H1 (cell line): ENCODE measurements around the gene KRTAP5-6. TPM values are rescaled to one million over a fixed set of nuclear protein-coding genes. Genes with fewer than 3 reads are reported as not detected.

ENCODE experiments used
- CTCF ChIA-PET: fragments of 300-600 bp; sonication (Branson Sonifier 250); formaldehyde crosslinking; loops from one replicate; lab custom pipeline; 2021; ENCODE audit not compliant: partially characterized antibody; lab: Charles Lee
- POLR2A ChIA-PET: fragments of 300-600 bp; sonication (Branson Sonifier 250); formaldehyde crosslinking; loops from one replicate; lab custom pipeline; 2021; ENCODE audit warnings: inconsistent platforms; ENCODE audit not compliant: partially characterized antibody; lab: Charles Lee
- DNase-seq, 2 experiments: peaks; one replicate each; pipeline versions ENCODE4 v3.0.0 to v3.0.0-alpha.2; 2010 to 2022; ENCODE audit warnings: low spot score in 2 of 2, low read depth in 1 of 2, mixed read lengths in 1 of 2
- FAIRE-seq: peaks from 2 replicates; lab custom pipeline; 2011; peaks lifted over from hg19 to GRCh38; lab: Jason Lieb, UNC
- H2AFZ ChIP-seq: 2 replicates; pipeline ENCODE4 v1.8.1; 2012; ENCODE audit warnings: low read length, inconsistent platforms
- H2AK5ac ChIP-seq: 2 replicates; pipeline ENCODE4 v1.6.1; 2013; ENCODE audit warnings: low read depth, low read length
- H2BK120ac ChIP-seq: replicated peaks from 2 replicates; pipeline ENCODE3; 2013; ENCODE audit warnings: low read depth, low read length, inconsistent platforms
- H2BK12ac ChIP-seq: 2 replicates; pipeline ENCODE4 v1.6.1; 2013; ENCODE audit warnings: low read depth, low read length
- H2BK15ac ChIP-seq: 2 replicates; pipeline ENCODE4 v1.6.1; 2013; ENCODE audit warnings: low read length
- H2BK20ac ChIP-seq: 2 replicates; pipeline ENCODE4 v1.6.1; 2013; ENCODE audit warnings: low read length
- H2BK5ac ChIP-seq: 2 replicates; pipeline ENCODE4 v1.6.1; 2013; ENCODE audit warnings: low read depth, low read length
- H3K14ac ChIP-seq: 2 replicates; pipeline ENCODE4 v1.6.1; 2013; ENCODE audit warnings: inconsistent platforms; ENCODE audit not compliant: insufficient read length
- H3K18ac ChIP-seq: 2 replicates; pipeline ENCODE4 v1.6.1; 2013; ENCODE audit warnings: low read length; ENCODE audit errors: extremely low read depth
- H3K23ac ChIP-seq: 2 replicates; pipeline ENCODE4 v1.6.1; 2013; ENCODE audit warnings: inconsistent platforms; ENCODE audit not compliant: insufficient read length
- H3K23me2 ChIP-seq: 2 replicates; pipeline ENCODE4 v1.6.1; 2013; ENCODE audit warnings: low read depth, low read length
- H3K27ac ChIP-seq: 2 replicates; pipeline ENCODE4 v1.6.1; 2011; ENCODE audit warnings: low read depth, low read length, inconsistent platforms
- H3K27me3 ChIP-seq, 4 experiments: replicated peaks in 1 of 4; 1 replicate in 1 of 4; 2 replicates in 3 of 4; pipeline versions ENCODE4 v1.6.1 to v1.8.1; 2011 to 2013; ENCODE audit warnings: low read length in 3 of 4, mild to moderate bottlenecking in 3 of 4, inconsistent platforms in 2 of 4, mixed read lengths in 2 of 4, moderate library complexity in 1 of 4; ENCODE audit not compliant: control insufficient read depth in 3 of 4, insufficient read depth in 3 of 4; ENCODE audit errors: extremely low read depth in 1 of 4
- H3K36me3 ChIP-seq, 4 experiments: 2 replicates each; pipeline versions ENCODE4 v1.6.1 to v1.8.1; 2011 to 2013; ENCODE audit warnings: mild to moderate bottlenecking in 4 of 4, low read length in 3 of 4, moderate library complexity in 2 of 4, control low read depth in 1 of 4, inconsistent platforms in 1 of 4; ENCODE audit not compliant: insufficient read depth in 4 of 4, control insufficient read depth in 2 of 4
- H3K4ac ChIP-seq: replicated peaks from 2 replicates; pipeline ENCODE3; 2013; ENCODE audit warnings: low read length, low read depth, mixed read lengths, inconsistent platforms; ENCODE audit not compliant: insufficient read length
- H3K4me1 ChIP-seq, 4 experiments: replicated peaks in 1 of 4; 1 replicate in 1 of 4; 2 replicates in 3 of 4; pipeline versions ENCODE4 v1.6.1 to v1.8.1; 2011 to 2013; ENCODE audit warnings: low read length in 3 of 4, inconsistent platforms in 2 of 4, mixed read lengths in 1 of 4; ENCODE audit not compliant: insufficient read depth in 4 of 4, control insufficient read depth in 3 of 4
- H3K4me2 ChIP-seq, 2 experiments: 2 replicates each; pipeline versions ENCODE4 v1.6.1 to v1.8.1; 2011 to 2013; ENCODE audit warnings: low read depth in 2 of 2, low read length in 2 of 2, control low read depth in 1 of 2, inconsistent platforms in 1 of 2, mild to moderate bottlenecking in 1 of 2; ENCODE audit not compliant: insufficient read depth in 1 of 2
- H3K4me3 ChIP-seq, 4 experiments: fragments of 200-600, 300-600 bp in 1 of 4; sonication (generic), shearing (Covaris generic), sonication (Bioruptor Twin) in 1 of 4; 2 replicates each; pipeline versions ENCODE4 v1.5.1 to v1.8.1; 2011 to 2016; ENCODE audit warnings: low read length in 4 of 4, low read depth in 3 of 4, control low read depth in 2 of 4, inconsistent platforms in 2 of 4, mild to moderate bottlenecking in 2 of 4, mixed read lengths in 1 of 4, moderate library complexity in 1 of 4; ENCODE audit not compliant: insufficient read depth in 2 of 4; ENCODE audit errors: extremely low read depth in 1 of 4
- H3K56ac ChIP-seq: replicated peaks from 2 replicates; pipeline ENCODE3; 2013; ENCODE audit warnings: low read depth, mild to moderate bottlenecking, mixed read lengths, low read length, inconsistent platforms; ENCODE audit not compliant: insufficient read length
- H3K79me1 ChIP-seq: 2 replicates; pipeline ENCODE4 v1.6.1; 2013; ENCODE audit warnings: low read depth, low read length, control low read depth
- H3K79me2 ChIP-seq, 2 experiments: 2 replicates each; pipeline versions ENCODE4 v1.6.1 to v1.8.1; 2012 to 2013; ENCODE audit warnings: low read length in 2 of 2, mild to moderate bottlenecking in 2 of 2, inconsistent platforms in 1 of 2; ENCODE audit not compliant: insufficient read depth in 2 of 2, control insufficient read depth in 1 of 2
- H3K9ac ChIP-seq, 4 experiments: replicated peaks in 1 of 4; 1 replicate in 1 of 4; 2 replicates in 3 of 4; pipeline versions ENCODE4 v1.6.1 to v1.8.1; 2011 to 2013; ENCODE audit warnings: low read depth in 3 of 4, low read length in 3 of 4, control low read depth in 2 of 4, mild to moderate bottlenecking in 2 of 4, moderate library complexity in 2 of 4, inconsistent platforms in 1 of 4; ENCODE audit errors: extremely low read depth in 1 of 4
- H3K9me3 ChIP-seq, 2 experiments: 2 replicates each; pipeline versions ENCODE4 v1.6.1 to v1.8.1; 2012 to 2013; ENCODE audit warnings: mild to moderate bottlenecking in 2 of 2, moderate library complexity in 2 of 2, control low read depth in 1 of 2, inconsistent platforms in 1 of 2, low read depth in 1 of 2, low read length in 1 of 2, mixed read lengths in 1 of 2; ENCODE audit not compliant: insufficient read depth in 2 of 2
- H4K20me1 ChIP-seq, 2 experiments: replicated peaks in 1 of 2; 2 replicates each; pipeline versions ENCODE3 to v1.8.1; 2011 to 2013; ENCODE audit warnings: inconsistent platforms in 2 of 2, low read length in 2 of 2, mild to moderate bottlenecking in 1 of 2; ENCODE audit not compliant: insufficient read depth in 2 of 2, control insufficient read depth in 1 of 2
- H4K5ac ChIP-seq: 2 replicates; pipeline ENCODE4 v1.6.1; 2013; ENCODE audit warnings: low read length, low read depth, mixed read lengths, inconsistent platforms; ENCODE audit not compliant: insufficient read length
- H4K8ac ChIP-seq: 2 replicates; pipeline ENCODE4 v1.8.0; 2013; ENCODE audit warnings: mild to moderate bottlenecking, moderate library complexity, low read length, inconsistent platforms; ENCODE audit not compliant: insufficient read depth; ENCODE audit errors: extremely low read depth
- H4K91ac ChIP-seq: replicated peaks from 2 replicates; pipeline ENCODE3; 2013; ENCODE audit warnings: low read length, mixed read lengths, inconsistent platforms; ENCODE audit not compliant: insufficient read length
- CHD2 ChIP-seq: IDR thresholded peaks from 2 replicates; pipeline ENCODE4 v1.6.1; 2012; ENCODE audit warnings: low read length, improper control_type of control experiment
- CREB1 ChIP-seq: IDR thresholded peaks from 2 replicates; pipeline ENCODE4 v1.6.1; 2012; ENCODE audit warnings: inconsistent platforms
- GTF2F1 ChIP-seq: IDR thresholded peaks from 2 replicates; pipeline ENCODE4 v1.6.1; 2012; ENCODE audit warnings: low read depth, low read length, improper control_type of control experiment, borderline replicate concordance
- HDAC2 ChIP-seq, 2 experiments: fragments of 300-600 bp in 1 of 2; sonication (generic) in 1 of 2; IDR thresholded peaks; 2 replicates each; pipeline ENCODE4 v1.6.1; 2011 to 2012; ENCODE audit warnings: low read depth in 2 of 2, low read length in 2 of 2, mild to moderate bottlenecking in 2 of 2, moderate library complexity in 2 of 2, borderline replicate concordance in 1 of 2, inconsistent platforms in 1 of 2
- JUN ChIP-seq: IDR thresholded peaks from 2 replicates; pipeline ENCODE4 v1.6.1; 2011; ENCODE audit warnings: low read depth, mild to moderate bottlenecking, improper control_type of control experiment, low read length
- SUZ12 ChIP-seq: fragments of 200-600 bp; sonication (generic); IDR thresholded peaks from 2 replicates; pipeline ENCODE4 v1.6.1; 2012; ENCODE audit warnings: mild to moderate bottlenecking, inconsistent platforms, low read length, moderate library complexity, mixed read lengths
- TBP ChIP-seq: IDR thresholded peaks from 2 replicates; pipeline ENCODE4 v1.6.1; 2011; ENCODE audit warnings: low read depth, low read length, improper control_type of control experiment
- ZNF274 ChIP-seq: IDR thresholded peaks from 2 replicates; pipeline ENCODE4 v1.7.0; 2012; ENCODE audit warnings: low read length, borderline replicate concordance; ENCODE audit errors: extremely low read depth
- WGBS, 2 experiments: shearing (Covaris generic) in 1 of 2; methylation state at CpG; one replicate each; pipeline versions ENCODE4 v1.1.6 to v1.1.7; 2013 to 2015; ENCODE audit warnings: low lambda C conversion rate in 2 of 2, mixed read lengths in 2 of 2, inconsistent platforms in 1 of 2, low coverage in 1 of 2, missing lambda C conversion rate in 1 of 2; ENCODE audit not compliant: insufficient replicate concordance in 2 of 2, insufficient coverage in 1 of 2, insufficient read length in 1 of 2; ENCODE audit errors: extremely low coverage in 1 of 2, missing lambda C conversion rate in 1 of 2; 5-methylcytosine and 5-hydroxymethylcytosine counted together
- polyA plus RNA-seq, 7 experiments: library from polyadenylated mRNA; depleted of rRNA in 3 of 7; stranded (reverse) in 5 of 7; unstranded in 2 of 7; fragments of >200 nt in 5 of 7; fragments of 200-250 nt in 2 of 7; gene quantifications; 1 replicate in 5 of 7; 2 replicates in 1 of 7; 4 replicates in 1 of 7; pipeline versions ENCODE4 v1.2.1 to v1.2.3, GENCODE V29; 2011 to 2013; ENCODE audit warnings: missing spikeins in 2 of 7, mixed read lengths in 2 of 7
- total RNA-seq: library from RNA; stranded (reverse); fragmentation: NEBNext Ultra II Directional; extraction: Animal tissue kit (Norgen Biotek cat#: 25700); gene quantifications from 2 replicates; pipeline ENCODE4 v1.2.1, GENCODE V29; 2021

Gene KRTAP5-6
- total and polyA plus RNA-seq, 2 of the 8 experiments (the other 6 are each of a cell fraction or from before 2014, with no cell fraction given), result not detected

GRCh38 chr11:1671658-1672057 is 25.3 kb upstream of the KRTAP5-6 start:
- Histone ChIP-seq H3K4me2 (no peak overlapping the region), H3K4me1 (no peaks in the 10 kb centered on the region; a peak in 1 of 7 replicates), H3K23ac (no peak overlapping the region), H3K4ac (no peak overlapping the region), H2BK12ac (no peak overlapping the region), H2BK5ac (no peak overlapping the region), H4K91ac (no peak overlapping the region), H3K56ac (no peak overlapping the region), H2AK5ac (no peak overlapping the region), H3K4me3 (no peak overlapping the region), H3K23me2 (peaks cover 6% of the 10 kb centered on the region; the same call in 1 of the 2 replicates), H2BK120ac (no peak overlapping the region), H2BK20ac (no peak overlapping the region), H2BK15ac (no peak overlapping the region), H3K9me3 (no peaks in the 10 kb centered on the region), H3K18ac (no peak overlapping the region), H3K14ac (no peak overlapping the region), H4K5ac (no peak overlapping the region), H3K27ac (no peak overlapping the region), H3K9ac (no peak overlapping the region), H3K36me3 (no peaks in the 10 kb centered on the region), H3K27me3 (peaks cover 0 to 4% (median 0%) of the 10 kb centered on the region in 4 experiments; a peak in 3 of 7 replicates), H2AFZ (no peak overlapping the region), H4K8ac (no peak overlapping the region), H3K79me1 (no peaks in the 10 kb centered on the region), H3K79me2 (no peaks in the 10 kb centered on the region), H4K20me1 (peaks cover 0 to 2% of the 10 kb centered on the region in 2 experiments)
- ChIA-PET CTCF (interaction anchor here (1.0 to 4.5 kb wide), 3 partner anchors 11 to 21 kb away, joined by 4 to 15 read pairs (median 6); no protein-coding TSS in a partner anchor), POLR2A (no interaction called here)
- no peak for DNase-seq
- no peak for TF ChIP-seq TBP
- TF ChIP-seq SUZ12, result no peak
- no peak for TF ChIP-seq GTF2F1
- TF ChIP-seq HDAC2 (IDR thresholded peaks at IDR 0.05; ENCODE audit: borderline replicate concordance in 1 of 2, low read depth in 2 of 2, low read length in 2 of 2), result no peak
- TF ChIP-seq CHD2, result no peak
- TF ChIP-seq CREB1, result no peak
- no peak for TF ChIP-seq ZNF274
- no peak for TF ChIP-seq JUN
- WGBS, 2 experiments, result 89% methylated on average over 11 of the region's 11 CpGs; no CpG with 5 or more reads in 1 of the 2 experiments
- no peak for FAIRE-seq
